Fibroblast of villous mesenchyme (primary cell): ENCODE data around the gene RAMACL. TPM values are rescaled to one million over a fixed set of nuclear protein-coding genes. Genes with fewer than 3 reads are reported as not detected.

ENCODE experiments used
- DNase-seq: peaks from one replicate; pipeline ENCODE4 v3.0.0-alpha.2; 2010; ENCODE audit warnings: low read depth
- H3K4me3 ChIP-seq: 2 replicates; pipeline ENCODE4 v1.5.1; 2011; ENCODE audit warnings: low read depth, mild to moderate bottlenecking, low read length
- total RNA-seq: library from RNA; depleted of rRNA; stranded (reverse); fragments of >200 nt; gene quantifications from 2 replicates; pipeline ENCODE4 v1.2.3, GENCODE V29; 2012
- TF ChIP-seq, protein P1 (sequence below): IDR thresholded peaks from 2 replicates; pipeline ENCODE4 v1.5.1; 2012; ENCODE audit warnings: low read depth, mild to moderate bottlenecking, low read length; ENCODE audit not compliant: insufficient read depth

Gene RAMACL
- total RNA-seq, 1 donor = 0.43 TPM

DNA sequence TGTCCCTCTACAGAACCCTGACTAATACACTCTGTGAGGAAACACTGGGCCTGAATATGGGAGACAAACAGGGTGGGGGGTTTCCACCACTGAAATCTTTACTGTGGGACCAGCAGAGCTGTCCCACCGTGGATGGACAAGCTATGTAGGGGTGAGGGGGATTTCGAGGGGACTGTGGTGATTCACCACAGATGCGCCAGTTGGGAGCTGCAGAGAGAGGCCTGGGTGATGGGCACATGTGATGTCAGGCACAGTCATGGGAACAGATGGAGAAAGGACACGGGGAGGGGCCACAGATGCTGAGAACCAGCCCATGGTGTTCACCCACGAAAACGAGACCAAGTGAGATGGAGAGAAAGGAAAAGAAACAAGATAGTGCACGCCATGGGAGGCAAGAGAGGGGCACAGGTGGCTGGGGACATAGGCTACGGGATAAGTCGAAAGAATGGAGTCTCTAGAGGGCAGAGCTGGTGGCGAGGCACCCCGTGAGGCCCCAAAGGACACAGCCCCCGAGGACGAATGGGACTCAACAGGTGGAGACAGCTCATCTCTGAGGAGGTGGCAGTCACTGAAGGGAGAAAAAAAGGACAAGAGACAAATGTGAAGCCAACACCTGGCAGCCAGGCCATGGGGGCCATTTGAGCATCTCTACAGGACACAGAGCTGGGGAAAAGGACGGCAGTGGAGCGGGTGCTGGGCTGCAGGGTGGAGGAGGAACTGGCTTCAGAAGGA is 10.5 kb upstream of the RAMACL start:
- no peak for DNase-seq
- no peak overlapping the region for H3K4me3 ChIP-seq
- TF ChIP-seq, protein P1, sequence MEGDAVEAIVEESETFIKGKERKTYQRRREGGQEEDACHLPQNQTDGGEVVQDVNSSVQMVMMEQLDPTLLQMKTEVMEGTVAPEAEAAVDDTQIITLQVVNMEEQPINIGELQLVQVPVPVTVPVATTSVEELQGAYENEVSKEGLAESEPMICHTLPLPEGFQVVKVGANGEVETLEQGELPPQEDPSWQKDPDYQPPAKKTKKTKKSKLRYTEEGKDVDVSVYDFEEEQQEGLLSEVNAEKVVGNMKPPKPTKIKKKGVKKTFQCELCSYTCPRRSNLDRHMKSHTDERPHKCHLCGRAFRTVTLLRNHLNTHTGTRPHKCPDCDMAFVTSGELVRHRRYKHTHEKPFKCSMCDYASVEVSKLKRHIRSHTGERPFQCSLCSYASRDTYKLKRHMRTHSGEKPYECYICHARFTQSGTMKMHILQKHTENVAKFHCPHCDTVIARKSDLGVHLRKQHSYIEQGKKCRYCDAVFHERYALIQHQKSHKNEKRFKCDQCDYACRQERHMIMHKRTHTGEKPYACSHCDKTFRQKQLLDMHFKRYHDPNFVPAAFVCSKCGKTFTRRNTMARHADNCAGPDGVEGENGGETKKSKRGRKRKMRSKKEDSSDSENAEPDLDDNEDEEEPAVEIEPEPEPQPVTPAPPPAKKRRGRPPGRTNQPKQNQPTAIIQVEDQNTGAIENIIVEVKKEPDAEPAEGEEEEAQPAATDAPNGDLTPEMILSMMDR = no peak

DNA sequence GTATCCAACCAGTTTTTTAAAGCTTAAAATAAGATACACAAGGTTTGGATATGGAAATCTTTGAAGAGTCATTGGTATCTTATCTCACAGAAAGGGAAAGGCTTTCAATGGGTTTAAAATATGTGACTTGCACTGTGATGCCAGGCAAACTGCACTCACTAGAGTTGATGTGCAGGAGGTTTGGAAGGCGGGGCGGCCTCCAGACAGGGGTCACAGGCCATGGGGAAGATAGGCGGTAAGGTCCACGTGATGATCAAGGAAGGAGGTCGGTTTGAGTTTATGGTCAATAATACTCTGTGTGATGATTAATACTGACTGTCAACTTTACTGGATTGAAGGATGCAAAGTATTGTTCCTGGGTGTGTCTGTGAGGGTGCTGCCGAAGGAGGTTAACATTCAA is 9.5 kb upstream of the RAMACL start:
- TF ChIP-seq, protein P1 = no peak
- DNase-seq = no peak
- no peak overlapping the region for H3K4me3 ChIP-seq

DNA sequence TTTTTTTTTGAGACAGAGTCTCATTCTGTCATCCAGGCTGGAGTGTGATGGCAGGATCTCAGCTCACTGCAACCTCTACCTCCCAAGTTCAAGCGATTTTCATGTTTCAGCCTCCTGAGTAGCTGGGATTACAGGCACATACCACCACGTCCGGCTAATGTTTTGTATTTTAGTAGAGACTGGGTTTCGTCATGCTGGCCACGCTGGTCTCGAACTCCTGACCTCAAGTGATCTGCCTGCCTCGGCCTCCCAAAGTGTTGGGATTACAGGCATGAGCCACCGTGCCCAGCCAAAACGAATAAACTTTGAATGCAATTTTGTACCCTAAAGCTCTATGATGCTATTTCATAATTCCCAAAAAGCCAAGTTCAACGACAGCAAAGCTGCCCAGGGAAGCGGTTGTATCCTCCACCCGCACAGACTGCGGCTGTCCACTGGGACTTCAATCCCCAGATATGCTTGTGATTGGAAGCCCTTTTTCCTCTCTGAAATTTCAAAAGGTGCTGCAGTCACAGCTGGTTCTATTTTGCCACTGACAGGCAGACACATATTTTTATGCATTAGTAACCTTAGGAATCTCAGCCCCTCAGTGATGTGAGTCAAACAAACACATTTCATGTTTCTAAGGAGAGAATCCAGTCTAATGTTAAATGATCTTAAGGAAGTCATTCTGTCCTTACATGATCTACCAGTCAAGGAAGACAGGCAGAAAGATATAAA is 8.7 kb upstream of the RAMACL start:
- TF ChIP-seq, protein P1 = no peak
- no peak overlapping the region for H3K4me3 ChIP-seq
- DNase-seq = peak; percentile 77

DNA sequence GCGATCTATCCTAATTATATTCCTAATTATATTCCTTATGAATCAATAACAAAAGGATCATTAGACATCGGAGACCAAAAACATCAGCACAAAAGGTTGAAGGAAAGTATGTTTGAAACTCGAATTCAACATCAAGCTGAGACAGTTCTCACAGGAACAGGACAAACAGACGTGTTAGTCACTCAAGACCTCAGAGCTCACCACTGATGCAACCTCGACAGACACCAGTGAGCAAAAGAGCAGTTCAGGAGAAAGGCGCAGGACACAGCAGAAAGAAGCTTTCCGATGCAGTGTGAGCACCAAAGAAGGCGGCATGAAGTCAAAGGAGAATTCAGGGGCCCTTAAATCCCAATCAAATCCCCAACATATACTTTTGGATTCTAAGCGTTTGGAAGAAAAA is 6.3 kb upstream of the RAMACL start:
- no peak overlapping the region for H3K4me3 ChIP-seq
- DNase-seq = peak; percentile 46
- TF ChIP-seq, protein P1 = no peak

DNA sequence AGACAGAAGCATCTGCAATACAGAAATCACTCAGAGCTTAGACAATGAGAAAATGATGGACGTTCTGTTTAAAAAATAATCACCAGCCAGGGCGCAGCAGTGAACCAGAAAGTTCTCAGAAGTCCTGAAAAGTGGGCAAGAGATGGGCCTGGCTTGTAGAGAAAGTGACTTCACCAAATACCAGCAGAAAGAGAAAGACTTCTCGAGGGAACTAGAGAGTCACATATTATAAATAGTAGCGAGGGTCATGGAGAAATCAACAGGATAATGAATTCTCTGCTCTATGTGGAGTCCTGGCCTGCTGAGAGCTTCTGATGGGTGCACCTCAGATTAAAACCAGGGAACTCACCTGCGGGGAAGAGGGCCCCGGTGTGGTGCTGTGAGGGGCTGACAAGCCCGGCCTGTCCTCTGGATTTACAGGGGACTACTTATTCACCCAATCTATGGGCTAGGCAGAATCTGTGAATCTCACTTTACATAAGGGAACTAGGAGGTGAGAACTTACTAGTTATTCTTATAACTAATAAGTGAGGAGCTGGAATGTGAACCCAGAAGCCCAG is 5.6 kb upstream of the RAMACL start:
- H3K4me3 ChIP-seq = no peak overlapping the region
- no peak for DNase-seq
- TF ChIP-seq, protein P1 = no peak

DNA sequence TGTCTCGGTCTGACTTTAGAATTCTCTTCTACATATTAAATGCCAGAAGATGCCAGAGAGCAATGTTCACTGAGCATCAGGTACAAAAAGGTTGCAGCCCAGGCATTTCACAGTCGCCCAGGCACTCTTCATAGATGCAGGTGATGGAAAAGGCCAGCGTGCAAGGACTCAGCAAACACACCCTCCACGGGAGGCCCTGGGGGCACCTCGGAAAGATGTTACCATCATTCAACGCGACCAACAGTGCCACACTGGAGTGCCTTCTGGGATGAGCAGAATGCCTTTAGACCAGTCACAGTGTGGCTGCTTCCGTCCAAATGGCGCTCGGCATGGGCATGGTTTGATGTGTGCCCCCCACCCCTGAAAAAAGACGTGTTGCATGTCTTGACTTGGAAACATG is 4.5 kb upstream of the RAMACL start:
- TF ChIP-seq, protein P1 = no peak
- H3K4me3 ChIP-seq = no peak overlapping the region
- DNase-seq = no peak
